Measurements from ENCODE around the gene PDE4B.
"Not testable (repeated sequence)": the region's sequence is repeated elsewhere in the genome, so short reads cannot be mapped to it uniquely, and the experiment has no call there.

Gene PDE4B

GRCh38 chr1:66069976-66070876 lies 277.5 kb downstream of the PDE4B start:
- DNase-seq = no peak

GRCh38 chr1:66073388-66073787 lies 280.7 kb downstream of the PDE4B start:
- no peak for DNase-seq

- no peak for DNase-seq
Measured at GRCh38 chr1:66074147-66074546, 281.5 kb downstream of the PDE4B start.

- no peak for DNase-seq
Measured at GRCh38 chr1:66078412-66078811, 285.7 kb downstream of the PDE4B start.

GRCh38 chr1:66083003-66083402 lies 290.3 kb downstream of the PDE4B start:
- no peak for DNase-seq

- no peak for DNase-seq
Measured at GRCh38 chr1:66084442-66084841, 291.7 kb downstream of the PDE4B start.

- no peak for DNase-seq
Measured at GRCh38 chr1:66085600-66085999, 292.9 kb downstream of the PDE4B start.

- DNase-seq = no peak
Measured at GRCh38 chr1:66088787-66089186, 296.1 kb downstream of the PDE4B start.

- DNase-seq = no peak
Measured at GRCh38 chr1:66090859-66091457, 298.3 kb downstream of the PDE4B start.

GRCh38 chr1:66095190-66095589 lies 302.5 kb downstream of the PDE4B start:
- no peak for DNase-seq

GRCh38 chr1:66100959-66101358 lies 308.3 kb downstream of the PDE4B start:
- not testable (repeated sequence) for DNase-seq

GRCh38 chr1:66104076-66104475 lies 311.4 kb downstream of the PDE4B start:
- DNase-seq = not testable (repeated sequence)

GRCh38 chr1:66108624-66109023 lies 315.9 kb downstream of the PDE4B start:
- no peak for DNase-seq

GRCh38 chr1:66112744-66113400 lies 320.2 kb downstream of the PDE4B start:
- no peak for DNase-seq

- DNase-seq = no peak
Measured at GRCh38 chr1:66119148-66119547, 326.5 kb downstream of the PDE4B start.

GRCh38 chr1:66124670-66125069 lies 332.0 kb downstream of the PDE4B start:
- no peak for DNase-seq

- not testable (repeated sequence) for DNase-seq
Measured at GRCh38 chr1:66128641-66129040, 335.9 kb downstream of the PDE4B start.

- no peak for DNase-seq
Measured at GRCh38 chr1:66132324-66132723, 339.6 kb downstream of the PDE4B start.

GRCh38 chr1:66134004-66134403 lies 341.3 kb downstream of the PDE4B start:
- DNase-seq = no peak

GRCh38 chr1:66135161-66135560 lies 342.5 kb downstream of the PDE4B start:
- no peak for DNase-seq

- not testable (repeated sequence) for DNase-seq
Measured at GRCh38 chr1:66136423-66136822, 343.7 kb downstream of the PDE4B start.

- no peak for DNase-seq
Measured at GRCh38 chr1:66137235-66137634, 344.5 kb downstream of the PDE4B start.

GRCh38 chr1:66138613-66139012 lies 345.9 kb downstream of the PDE4B start:
- no peak for DNase-seq

GRCh38 chr1:66140072-66140471 lies 347.4 kb downstream of the PDE4B start:
- no peak for DNase-seq
